HUES64 (cell line): ENCODE measurements around the gene CLRN1.
"Not testable (repeated sequence)": the region's sequence is repeated elsewhere in the genome, so short reads cannot be mapped to it uniquely, and the experiment has no call there.

ENCODE experiments used
- H3K27ac ChIP-seq: 2 replicates; pipeline ENCODE4 v1.7.0; 2013; ENCODE audit warnings: low read depth, low read length, inconsistent platforms
- H3K27me3 ChIP-seq: 2 replicates; pipeline ENCODE4 v1.6.1; 2013; ENCODE audit warnings: mild to moderate bottlenecking, low read length; ENCODE audit not compliant: insufficient read depth
- H3K36me3 ChIP-seq: 2 replicates; pipeline ENCODE4 v1.6.1; 2013; ENCODE audit warnings: mild to moderate bottlenecking, low read length; ENCODE audit not compliant: insufficient read depth
- H3K4me1 ChIP-seq: 2 replicates; pipeline ENCODE4 v1.6.1; 2013; ENCODE audit warnings: mild to moderate bottlenecking, low read length, moderate library complexity; ENCODE audit not compliant: insufficient read depth
- H3K4me3 ChIP-seq: 2 replicates; pipeline ENCODE4 v1.5.1; 2013; ENCODE audit warnings: mild to moderate bottlenecking, low read length, moderate library complexity
- H3K9ac ChIP-seq: 2 replicates; pipeline ENCODE4 v1.6.1; 2013; ENCODE audit warnings: mild to moderate bottlenecking, low read depth, low read length
- H3K9me3 ChIP-seq: 2 replicates; pipeline ENCODE4 v1.6.1; 2013; ENCODE audit warnings: low read depth, low read length; ENCODE audit not compliant: insufficient read depth
- WGBS: fragments of 150-250, 120-280 bp; methylation state at CpG from one replicate; pipeline ENCODE4 v1.1.7; 2013; ENCODE audit warnings: missing lambda C conversion rate; 5-methylcytosine and 5-hydroxymethylcytosine counted together

Gene CLRN1

GRCh38 chr3:151003029-151003767, 30.7 kb upstream of the CLRN1 start:
- WGBS: 88% methylated on average over 6 of the region's 6 CpGs
- no peak overlapping the region for H3K4me3 ChIP-seq

GRCh38 chr3:151002003-151002981, 29.8 kb upstream of the CLRN1 start:
- Histone ChIP-seq H3K27me3 (no peaks in the 10 kb centered on the region), H3K27ac (no peak overlapping the region), H3K9ac (no peak overlapping the region), H3K4me1 (peaks cover 3% of the 10 kb centered on the region; the same call in 1 of the 2 replicates), H3K36me3 (no peaks in the 10 kb centered on the region), H3K4me3 (no peak overlapping the region), H3K9me3 (no peaks in the 10 kb centered on the region)
- 95% methylated on average over 4 of the region's 5 CpGs for WGBS

More at GRCh38 chr3:151003029-151003767, 30.7 kb upstream of the CLRN1 start:
- H3K27ac ChIP-seq: no peak overlapping the region
- no peaks in the 10 kb centered on the region for H3K27me3 ChIP-seq
- peaks cover 3% of the 10 kb centered on the region; the same call in 1 of the 2 replicates for H3K4me1 ChIP-seq
- no peak overlapping the region for H3K9ac ChIP-seq
- no peaks in the 10 kb centered on the region for H3K9me3 ChIP-seq
- H3K36me3 ChIP-seq: no peaks in the 10 kb centered on the region

GRCh38 chr3:150998996-150999395, 26.5 kb upstream of the CLRN1 start:
- Histone ChIP-seq H3K36me3 (no peaks in the 10 kb centered on the region), H3K4me3 (no peak overlapping the region), H3K27me3 (no peaks in the 10 kb centered on the region), H3K27ac (no peak overlapping the region), H3K4me1 (peaks cover 3% of the 10 kb centered on the region; the same call in 1 of the 2 replicates), H3K9ac (no peak overlapping the region), H3K9me3 (no peaks in the 10 kb centered on the region)
- WGBS: 84% methylated on average over 4 of the region's 5 CpGs

GRCh38 chr3:150996731-150997130, 24.2 kb upstream of the CLRN1 start:
- 0 out of 2 replicates have a peak, but pooled peaks cover 3% of the 10 kb centered on the region for H3K9me3 ChIP-seq

GRCh38 chr3:150995510-150995909, 23.0 kb upstream of the CLRN1 start:
- H3K9me3 ChIP-seq: 0 out of 2 replicates have a peak, but pooled peaks cover 3% of the 10 kb centered on the region
- no peak overlapping the region for H3K4me3 ChIP-seq
- no peaks in the 10 kb centered on the region for H3K36me3 ChIP-seq
- H3K4me1 ChIP-seq: no peaks in the 10 kb centered on the region
- H3K27ac ChIP-seq: no peak overlapping the region
- no peaks in the 10 kb centered on the region for H3K27me3 ChIP-seq
- H3K9ac ChIP-seq: no peak overlapping the region

More at GRCh38 chr3:150996731-150997130, 24.2 kb upstream of the CLRN1 start:
- Histone ChIP-seq H3K9ac (no peak overlapping the region), H3K36me3 (no peaks in the 10 kb centered on the region), H3K27ac (no peak overlapping the region), H3K4me1 (peaks cover 3% of the 10 kb centered on the region; the same call in 1 of the 2 replicates), H3K27me3 (no peaks in the 10 kb centered on the region), H3K4me3 (no peak overlapping the region)

GRCh38 chr3:150989208-150989607, 16.7 kb upstream of the CLRN1 start:
- H3K27ac ChIP-seq: no peak overlapping the region
- H3K9ac ChIP-seq: no peak overlapping the region
- H3K27me3 ChIP-seq: no peaks in the 10 kb centered on the region
- 85% methylated on average over 2 of the region's 2 CpGs for WGBS
- no peaks in the 10 kb centered on the region for H3K36me3 ChIP-seq
- 0 out of 2 replicates have a peak, but pooled peaks cover 3% of the 10 kb centered on the region for H3K9me3 ChIP-seq
- peaks cover 7% of the 10 kb centered on the region; the same call in 1 of the 2 replicates for H3K4me1 ChIP-seq
- no peak overlapping the region for H3K4me3 ChIP-seq

GRCh38 chr3:150988395-150988794, 15.9 kb upstream of the CLRN1 start:
- H3K4me3 ChIP-seq: not testable (repeated sequence)
- WGBS: 87% methylated on average over 1 of the region's 1 CpG

GRCh38 chr3:150985711-150986110, 13.2 kb upstream of the CLRN1 start:
- no peak overlapping the region for H3K27ac ChIP-seq
- no peaks in the 10 kb centered on the region for H3K27me3 ChIP-seq
- H3K36me3 ChIP-seq: no peaks in the 10 kb centered on the region
- H3K4me3 ChIP-seq: no peak overlapping the region
- H3K4me1 ChIP-seq: peaks cover 7% of the 10 kb centered on the region; the same call in 1 of the 2 replicates
- H3K9me3 ChIP-seq: no peaks in the 10 kb centered on the region
- H3K9ac ChIP-seq: no peak overlapping the region

More at GRCh38 chr3:150988395-150988794, 15.9 kb upstream of the CLRN1 start:
- not testable (repeated sequence) for H3K9me3 ChIP-seq, H3K36me3 ChIP-seq, H3K4me1 ChIP-seq, H3K27ac ChIP-seq, H3K27me3 ChIP-seq, H3K9ac ChIP-seq

- Histone ChIP-seq H3K27me3 (no peaks in the 10 kb centered on the region), H3K9ac (no peak overlapping the region), H3K9me3 (no peaks in the 10 kb centered on the region), H3K4me1 (no peaks in the 10 kb centered on the region), H3K4me3 (no peak overlapping the region), H3K36me3 (no peaks in the 10 kb centered on the region), H3K27ac (no peak overlapping the region)
Measured at GRCh38 chr3:150984066-150984465, 11.5 kb upstream of the CLRN1 start.

GRCh38 chr3:150978566-150979148, 6.1 kb upstream of the CLRN1 start:
- Histone ChIP-seq H3K27ac (no peak overlapping the region), H3K9me3 (no peaks in the 10 kb centered on the region), H3K4me1 (peaks cover 24% of the 10 kb centered on the region), H3K9ac (no peak overlapping the region), H3K4me3 (no peak overlapping the region), H3K27me3 (no peaks in the 10 kb centered on the region), H3K36me3 (no peaks in the 10 kb centered on the region)
- 93% methylated on average over 4 of the region's 4 CpGs for WGBS

GRCh38 chr3:150975992-150976368, 3.5 kb upstream of the CLRN1 start:
- Histone ChIP-seq H3K9me3 (no peaks in the 10 kb centered on the region), H3K27me3 (no peaks in the 10 kb centered on the region), H3K4me3 (no peak overlapping the region), H3K4me1 (peaks cover 51% of the 10 kb centered on the region), H3K9ac (0 out of 2 replicates have a peak overlapping the region, but pooled peaks have one; percentile 14), H3K27ac (peak overlapping the region; percentile 57), H3K36me3 (no peaks in the 10 kb centered on the region)
- 41% methylated on average over 2 of the region's 3 CpGs for WGBS
